GM12874 (cell line): Measurements from ENCODE around the gene NLRP11.

Experiments
- TF ChIP-seq, protein P1 (sequence below): IDR thresholded peaks from 2 replicates; pipeline ENCODE4 v1.5.1; 2011; ENCODE audit warnings: low read depth, mild to moderate bottlenecking, control low read depth, low read length, moderate library complexity; ENCODE audit not compliant: insufficient read depth

Gene NLRP11

DNA sequence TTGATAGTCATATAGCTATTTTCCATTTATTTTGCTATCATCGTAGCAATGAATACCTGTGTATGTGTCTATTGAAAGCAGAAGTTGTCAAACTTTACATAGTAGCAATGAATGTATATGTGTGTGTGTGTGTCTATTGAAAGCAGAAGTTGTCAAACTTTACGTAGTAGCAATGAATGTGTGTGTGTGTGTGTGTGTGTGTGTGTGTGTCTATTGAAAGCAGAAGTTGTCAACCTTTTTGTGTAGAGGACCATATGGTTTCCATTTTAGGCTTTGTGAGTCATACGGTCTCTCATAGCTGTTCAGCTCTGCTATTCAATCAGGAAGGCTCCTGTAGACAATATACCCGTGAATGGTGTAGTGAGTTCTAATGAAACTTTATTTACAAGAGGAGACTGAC lies 25.4 kb upstream of the NLRP11 start:
- TF ChIP-seq, protein P1, sequence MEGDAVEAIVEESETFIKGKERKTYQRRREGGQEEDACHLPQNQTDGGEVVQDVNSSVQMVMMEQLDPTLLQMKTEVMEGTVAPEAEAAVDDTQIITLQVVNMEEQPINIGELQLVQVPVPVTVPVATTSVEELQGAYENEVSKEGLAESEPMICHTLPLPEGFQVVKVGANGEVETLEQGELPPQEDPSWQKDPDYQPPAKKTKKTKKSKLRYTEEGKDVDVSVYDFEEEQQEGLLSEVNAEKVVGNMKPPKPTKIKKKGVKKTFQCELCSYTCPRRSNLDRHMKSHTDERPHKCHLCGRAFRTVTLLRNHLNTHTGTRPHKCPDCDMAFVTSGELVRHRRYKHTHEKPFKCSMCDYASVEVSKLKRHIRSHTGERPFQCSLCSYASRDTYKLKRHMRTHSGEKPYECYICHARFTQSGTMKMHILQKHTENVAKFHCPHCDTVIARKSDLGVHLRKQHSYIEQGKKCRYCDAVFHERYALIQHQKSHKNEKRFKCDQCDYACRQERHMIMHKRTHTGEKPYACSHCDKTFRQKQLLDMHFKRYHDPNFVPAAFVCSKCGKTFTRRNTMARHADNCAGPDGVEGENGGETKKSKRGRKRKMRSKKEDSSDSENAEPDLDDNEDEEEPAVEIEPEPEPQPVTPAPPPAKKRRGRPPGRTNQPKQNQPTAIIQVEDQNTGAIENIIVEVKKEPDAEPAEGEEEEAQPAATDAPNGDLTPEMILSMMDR = no peak

DNA sequence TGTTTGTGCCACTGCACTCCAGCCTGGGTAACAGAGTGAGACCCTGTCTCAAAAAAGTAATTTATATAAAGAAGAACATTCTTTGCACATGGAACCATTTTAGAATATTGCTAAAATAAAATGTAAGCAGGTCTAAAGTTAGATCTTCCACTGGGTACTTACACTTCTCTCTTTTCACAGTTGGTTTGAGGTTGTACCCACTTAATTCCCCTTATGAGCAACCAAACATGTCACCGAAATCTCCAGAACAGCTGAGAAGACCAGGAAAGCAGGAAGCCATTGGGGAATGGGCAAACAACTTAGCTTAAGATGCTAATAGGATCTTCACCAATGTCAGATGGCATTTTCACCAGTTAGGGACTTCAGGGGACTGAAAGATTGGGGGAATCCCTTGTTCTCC lies 23.4 kb upstream of the NLRP11 start:
- TF ChIP-seq, protein P1 = no peak

DNA sequence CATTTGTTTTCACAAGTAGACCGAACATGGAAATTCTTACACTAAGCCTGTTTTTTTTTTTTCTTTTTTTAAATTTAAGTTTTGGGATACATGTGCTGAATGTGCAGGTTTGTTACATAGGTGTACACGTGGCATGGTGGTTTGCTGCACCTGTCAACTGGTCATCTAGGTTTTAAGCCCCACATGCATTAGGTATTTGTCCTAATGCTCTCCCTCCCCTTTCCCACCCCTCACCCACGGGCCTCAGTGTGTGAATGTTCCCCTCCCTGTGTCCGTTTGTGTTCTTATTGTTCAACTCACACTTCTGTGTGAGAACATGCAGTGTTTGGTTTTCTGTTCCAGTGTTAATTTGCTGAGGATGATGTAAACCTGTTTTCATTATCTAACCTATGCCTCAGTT lies 7.1 kb upstream of the NLRP11 start:
- TF ChIP-seq, protein P1 = no peak

DNA sequence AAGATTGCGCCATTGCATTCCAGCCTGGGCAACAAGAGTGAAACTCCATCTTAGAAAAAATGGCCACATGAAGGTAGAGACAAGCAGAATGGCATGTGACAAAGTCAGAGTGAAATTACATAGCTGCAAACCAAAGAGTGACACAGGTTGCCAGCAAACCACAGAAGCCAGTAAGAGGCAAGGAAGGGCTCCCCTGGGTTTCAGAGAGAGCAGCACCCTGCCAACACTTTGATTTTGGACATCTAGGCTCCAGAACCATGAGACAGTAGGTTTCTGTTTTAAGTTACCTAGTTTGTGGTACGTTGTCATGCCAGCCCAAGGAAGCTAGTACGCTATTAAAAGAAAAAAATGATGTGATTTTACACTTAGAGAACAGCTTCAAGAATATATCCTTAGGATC lies 6.5 kb upstream of the NLRP11 start:
- TF ChIP-seq, protein P1 = no peak

DNA sequence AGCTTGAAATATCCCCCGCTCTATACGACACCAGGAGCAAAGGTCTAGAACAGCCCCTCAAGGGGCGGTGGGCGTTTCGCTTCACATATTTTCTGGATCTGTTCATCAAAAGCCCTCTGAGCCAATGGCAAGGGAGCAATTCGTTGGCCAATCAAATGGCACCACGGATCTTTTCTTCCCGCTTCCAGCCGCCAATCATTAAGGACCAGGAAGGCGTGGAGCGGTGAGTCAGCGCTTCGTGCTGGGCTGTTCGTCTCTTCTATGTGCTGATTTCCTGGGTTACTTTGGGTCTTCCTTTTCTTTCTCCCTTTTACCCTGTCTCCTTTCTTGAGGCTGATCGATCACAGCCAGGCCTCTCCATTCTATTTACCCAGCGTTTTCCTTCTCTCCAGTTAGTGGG lies 4.5 kb upstream of the NLRP11 start, which contains the start of gene NLRP4:
Gene NLRP4, plus strand, starts transcription at position 201 of the 400 bp plus-strand sequence. CDS start 15,541 bp downstream, outside the sequence.
- TF ChIP-seq, protein P1 = no peak

DNA sequence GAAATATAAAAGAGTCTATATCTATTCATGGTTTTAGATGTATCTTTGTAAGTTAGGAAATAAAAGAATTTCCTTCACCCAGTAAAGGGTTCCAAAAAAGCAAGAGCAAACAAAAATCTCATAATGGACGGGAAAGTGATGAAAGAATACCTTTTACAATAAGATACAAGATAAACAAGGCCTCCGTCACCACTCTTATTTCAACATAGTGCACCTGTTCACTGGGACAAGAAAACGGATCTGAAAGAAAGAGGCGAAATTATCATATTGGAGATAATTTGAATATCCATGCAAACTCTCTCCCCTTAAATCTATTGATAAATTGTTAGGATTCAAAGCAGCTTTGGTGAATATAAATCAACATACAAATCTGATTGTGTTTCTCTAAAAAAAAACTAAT lies 877 bp upstream of the NLRP11 start:
- TF ChIP-seq, protein P1 = no peak

DNA sequence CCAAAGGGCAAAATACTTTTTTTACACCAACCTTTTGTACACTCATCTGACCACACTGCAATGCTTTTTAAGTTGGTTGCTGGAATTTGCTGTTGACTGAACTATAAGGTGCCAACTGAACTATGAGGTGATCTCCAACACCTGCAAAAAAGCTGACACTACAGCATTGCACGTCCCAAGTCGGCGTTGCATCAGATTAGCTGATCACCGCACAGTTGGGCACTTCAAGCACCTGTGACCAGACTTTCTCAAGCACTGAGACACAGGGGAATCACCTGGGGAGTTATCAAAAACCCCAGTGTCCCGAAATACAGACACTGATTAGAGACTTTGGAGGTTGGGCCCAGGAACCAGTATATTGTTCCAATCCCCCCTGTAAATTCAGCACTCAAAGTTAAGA lies 1.1 kb downstream of the NLRP11 start:
- TF ChIP-seq, protein P1 = no peak

DNA sequence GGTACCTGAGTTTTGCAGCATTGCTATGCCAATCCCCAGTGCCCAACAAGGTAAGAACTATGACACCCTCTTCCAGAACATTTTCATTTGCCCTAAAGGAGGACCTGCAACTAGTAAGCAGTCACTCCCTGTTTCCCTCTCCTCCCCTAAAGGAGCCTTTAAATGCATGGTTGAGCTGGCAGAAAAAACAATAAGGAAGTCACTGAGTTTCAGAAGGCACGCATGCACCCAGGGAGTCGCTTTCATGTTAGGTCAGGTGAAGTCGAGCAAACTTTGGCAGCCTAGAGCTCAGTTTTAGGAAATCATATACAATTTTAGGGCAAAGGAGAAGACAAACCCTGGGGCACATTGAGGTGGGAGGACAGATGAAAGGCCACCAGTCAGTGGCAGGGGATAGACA lies 11.8 kb downstream of the NLRP11 start:
- TF ChIP-seq, protein P1 = no peak
